ENCODE data around the gene NELFB.

- TF ChIP-seq EZH2 (IDR thresholded peaks at IDR 0.05; ENCODE audit: borderline replicate concordance, low read length) (no peak), CTCF (IDR thresholded peaks at IDR 0.05; ENCODE audit: low read length) (no peak)
These were observed 24.3 kb upstream of the NELFB start, which contains the start of gene SLC34A3 for GRCh38 chr9:137230705-137231371.

All from OCI-LY1 (cell line).